ENCODE results near the gene TMEM163.

DNA sequence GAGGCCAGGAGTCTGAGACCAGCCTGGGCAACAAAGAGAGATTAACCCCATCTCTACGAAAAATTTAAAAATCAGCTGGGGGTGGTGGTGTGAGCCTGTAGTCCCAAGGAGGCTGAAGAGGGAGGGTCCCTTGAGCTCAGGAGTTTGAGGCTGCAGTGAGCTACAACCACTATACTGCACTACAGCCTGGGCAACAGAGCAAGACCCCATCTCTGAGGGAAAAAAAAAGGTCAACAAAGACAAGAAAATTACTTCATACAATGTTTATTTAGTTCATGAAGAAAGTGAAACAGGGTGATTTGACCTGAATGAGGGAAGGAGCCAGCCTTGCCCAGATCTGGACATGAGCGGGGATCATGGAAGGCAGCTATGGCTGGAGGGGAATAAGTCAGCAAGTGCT lies 59.1 kb downstream of the TMEM163 start:
- TF ChIP-seq, protein P1, sequence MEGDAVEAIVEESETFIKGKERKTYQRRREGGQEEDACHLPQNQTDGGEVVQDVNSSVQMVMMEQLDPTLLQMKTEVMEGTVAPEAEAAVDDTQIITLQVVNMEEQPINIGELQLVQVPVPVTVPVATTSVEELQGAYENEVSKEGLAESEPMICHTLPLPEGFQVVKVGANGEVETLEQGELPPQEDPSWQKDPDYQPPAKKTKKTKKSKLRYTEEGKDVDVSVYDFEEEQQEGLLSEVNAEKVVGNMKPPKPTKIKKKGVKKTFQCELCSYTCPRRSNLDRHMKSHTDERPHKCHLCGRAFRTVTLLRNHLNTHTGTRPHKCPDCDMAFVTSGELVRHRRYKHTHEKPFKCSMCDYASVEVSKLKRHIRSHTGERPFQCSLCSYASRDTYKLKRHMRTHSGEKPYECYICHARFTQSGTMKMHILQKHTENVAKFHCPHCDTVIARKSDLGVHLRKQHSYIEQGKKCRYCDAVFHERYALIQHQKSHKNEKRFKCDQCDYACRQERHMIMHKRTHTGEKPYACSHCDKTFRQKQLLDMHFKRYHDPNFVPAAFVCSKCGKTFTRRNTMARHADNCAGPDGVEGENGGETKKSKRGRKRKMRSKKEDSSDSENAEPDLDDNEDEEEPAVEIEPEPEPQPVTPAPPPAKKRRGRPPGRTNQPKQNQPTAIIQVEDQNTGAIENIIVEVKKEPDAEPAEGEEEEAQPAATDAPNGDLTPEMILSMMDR (IDR thresholded peaks at IDR 0.05; ENCODE audit: extremely low read depth in 1 of 2, insufficient read depth in 1 of 2, low read depth in 1 of 2, low read length in 2 of 2) = no peak
- no peak for TF ChIP-seq POLR2A (IDR thresholded peaks at IDR 0.05; ENCODE audit: low read depth, low read length)
